Osteoblast (primary cell): ENCODE measurements around the gene HIBADH. TPM values are rescaled to one million over a fixed set of nuclear protein-coding genes. Genes with fewer than 3 reads are reported as not detected.

Source experiments
- DNase-seq: peaks from one replicate; pipeline ENCODE4 v3.0.0; 2011; ENCODE audit warnings: low spot score, mixed read lengths; ENCODE audit not compliant: insufficient read length; ENCODE audit errors: missing footprints
- H2AFZ ChIP-seq: 2 replicates; pipeline ENCODE4 v1.6.0; 2011; ENCODE audit warnings: mild to moderate bottlenecking, low read length
- H3K27ac ChIP-seq: 2 replicates; pipeline ENCODE4 v1.5.1; 2011; ENCODE audit warnings: mild to moderate bottlenecking, low read depth, low read length, moderate library complexity
- H3K27me3 ChIP-seq: 2 replicates; pipeline ENCODE4 v1.6.0; 2012; ENCODE audit warnings: mild to moderate bottlenecking, control low read depth, inconsistent platforms, low read length, moderate library complexity; ENCODE audit not compliant: insufficient read depth
- H3K36me3 ChIP-seq: 2 replicates; pipeline ENCODE4 v1.5.1; 2011; ENCODE audit warnings: mild to moderate bottlenecking, low read length, control low read depth, moderate library complexity; ENCODE audit not compliant: insufficient read depth
- H3K4me1 ChIP-seq: 2 replicates; pipeline ENCODE4 v1.5.1; 2011; ENCODE audit warnings: mild to moderate bottlenecking, low read length, control low read depth, moderate library complexity; ENCODE audit not compliant: insufficient read depth
- H3K4me2 ChIP-seq: 2 replicates; pipeline ENCODE4 v1.6.0; 2011; ENCODE audit warnings: mild to moderate bottlenecking, low read length; ENCODE audit not compliant: insufficient read depth
- H3K4me3 ChIP-seq: fragments of 200-600 bp; sonication (generic); 3 replicates; pipeline ENCODE4 v1.5.1; 2012; ENCODE audit warnings: mild to moderate bottlenecking, low read length, inconsistent platforms; ENCODE audit not compliant: insufficient read depth
- H3K79me2 ChIP-seq: 2 replicates; pipeline ENCODE4 v1.6.0; 2012; ENCODE audit warnings: mild to moderate bottlenecking, low read length, control low read depth, inconsistent platforms; ENCODE audit not compliant: insufficient read depth
- H3K9me3 ChIP-seq: 2 replicates; pipeline ENCODE4 v1.5.1; 2011; ENCODE audit warnings: low read depth, low read length, control low read depth
- H4K20me1 ChIP-seq: 2 replicates; pipeline ENCODE4 v1.6.0; 2012; ENCODE audit warnings: mild to moderate bottlenecking, low read length, control low read depth; ENCODE audit not compliant: insufficient read depth
- CTCF ChIP-seq: IDR thresholded peaks from 2 replicates; pipeline ENCODE4 v1.5.1; 2011; ENCODE audit warnings: mild to moderate bottlenecking, low read depth, low read length, moderate library complexity; ENCODE audit errors: extremely low read depth
- total RNA-seq: library from RNA; depleted of rRNA; stranded (reverse); fragments of >200 nt; gene quantifications from 2 replicates; pipeline ENCODE4 v1.2.3, GENCODE V29; 2012

The HIBADH gene
- total RNA-seq, 1 donor, result 76.0 TPM

- H3K79me2 ChIP-seq, result no peaks in the 10 kb centered on the region
- TF ChIP-seq CTCF, result no peak
These were observed 28.0 kb upstream of the HIBADH start for GRCh38 chr7:27690649-27691048.

DNA sequence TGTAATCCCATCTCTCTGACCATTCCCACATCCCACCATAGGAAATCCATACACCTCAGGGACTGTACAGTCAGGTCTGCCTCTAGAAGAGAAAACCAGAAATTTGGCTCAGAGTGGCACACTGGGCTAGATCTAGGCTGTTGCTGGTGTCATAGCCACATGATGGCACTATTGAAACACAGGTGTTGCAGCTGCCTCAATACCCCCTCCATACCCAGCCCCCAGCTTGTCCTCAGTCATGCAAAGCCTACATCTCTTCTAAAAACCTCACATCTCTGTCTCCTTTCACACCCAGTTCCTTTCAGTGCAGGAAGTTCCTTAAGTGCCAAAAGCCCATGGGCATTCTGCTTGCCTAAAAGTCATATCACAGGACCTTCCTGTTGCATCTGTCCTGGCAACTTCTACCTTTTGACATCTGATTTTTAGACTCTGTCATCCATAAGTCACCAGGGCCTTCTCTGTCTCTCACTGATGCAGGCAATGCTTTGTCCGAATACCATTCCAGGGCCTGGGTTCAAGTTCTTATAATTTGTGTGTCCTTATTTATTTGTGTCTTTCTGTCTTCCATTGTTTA lies 27.0 kb upstream of the HIBADH start:
- TF ChIP-seq CTCF, result peak; percentile 51
- no peak overlapping the region for H3K4me2 ChIP-seq
- H3K9me3 ChIP-seq, result no peaks in the 10 kb centered on the region
- no peak overlapping the region for H3K4me3 ChIP-seq
- DNase-seq, result peak; percentile 3
- no peak overlapping the region for H3K27ac ChIP-seq
- no peaks in the 10 kb centered on the region for H4K20me1 ChIP-seq
- no peak overlapping the region for H2AFZ ChIP-seq
- H3K79me2 ChIP-seq, result no peaks in the 10 kb centered on the region
- no peaks in the 10 kb centered on the region for H3K36me3 ChIP-seq
- H3K4me1 ChIP-seq, result peaks cover 5% of the 10 kb centered on the region
- no peaks in the 10 kb centered on the region for H3K27me3 ChIP-seq

More at GRCh38 chr7:27690649-27691048, 28.0 kb upstream of the HIBADH start:
- H3K4me2 ChIP-seq, result no peak overlapping the region
- H3K27ac ChIP-seq, result no peak overlapping the region
- no peak overlapping the region for H3K4me3 ChIP-seq
- H4K20me1 ChIP-seq, result no peaks in the 10 kb centered on the region
- peaks cover 5% of the 10 kb centered on the region for H3K4me1 ChIP-seq
- no peak for DNase-seq
- H3K9me3 ChIP-seq, result no peaks in the 10 kb centered on the region
- no peaks in the 10 kb centered on the region for H3K36me3 ChIP-seq
- H2AFZ ChIP-seq, result no peak overlapping the region
- no peaks in the 10 kb centered on the region for H3K27me3 ChIP-seq

GRCh38 chr7:27689150-27689549 lies 26.5 kb upstream of the HIBADH start:
- Histone ChIP-seq H3K4me2 (no peak overlapping the region), H3K9me3 (no peaks in the 10 kb centered on the region), H4K20me1 (no peaks in the 10 kb centered on the region), H3K27me3 (no peaks in the 10 kb centered on the region), H3K4me1 (peaks cover 5% of the 10 kb centered on the region), H3K79me2 (no peaks in the 10 kb centered on the region), H3K36me3 (no peaks in the 10 kb centered on the region), H3K27ac (no peak overlapping the region), H2AFZ (no peak overlapping the region), H3K4me3 (no peak overlapping the region)
- no peak for DNase-seq
- TF ChIP-seq CTCF, result no peak

DNA sequence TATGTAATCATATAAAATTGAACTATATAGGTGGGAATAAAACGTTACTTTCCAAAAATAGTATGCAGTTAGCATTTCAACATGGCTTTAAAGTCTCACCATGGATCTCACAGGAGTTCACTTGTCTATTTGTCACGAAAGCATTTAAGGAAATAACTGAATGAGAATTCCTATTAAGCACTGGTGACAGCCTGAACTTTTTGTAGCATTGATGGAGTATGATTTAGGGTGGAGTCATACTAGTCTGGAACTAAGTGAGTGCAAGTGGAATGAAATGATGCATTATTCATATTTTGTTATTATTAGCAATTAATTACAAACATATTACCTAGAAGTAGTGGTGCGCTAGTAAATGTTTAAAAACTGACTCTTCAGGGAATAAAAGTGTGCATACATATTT lies 26.0 kb upstream of the HIBADH start:
- H4K20me1 ChIP-seq, result no peaks in the 10 kb centered on the region
- no peak overlapping the region for H3K4me2 ChIP-seq
- peaks cover under 1% of the 10 kb centered on the region for H3K4me1 ChIP-seq
- DNase-seq, result no peak
- H3K79me2 ChIP-seq, result no peaks in the 10 kb centered on the region
- no peak for TF ChIP-seq CTCF
- no peak overlapping the region for H3K4me3 ChIP-seq
- no peak overlapping the region for H2AFZ ChIP-seq
- no peaks in the 10 kb centered on the region for H3K9me3 ChIP-seq
- no peaks in the 10 kb centered on the region for H3K36me3 ChIP-seq
- no peaks in the 10 kb centered on the region for H3K27me3 ChIP-seq
- no peak overlapping the region for H3K27ac ChIP-seq
